Neural cell (in vitro differentiated cells): ENCODE measurements around the gene FHAD1.

ENCODE experiments used
- CTCF ChIP-seq: fragments of 450-650 bp; IDR thresholded peaks from 2 replicates; pipeline ENCODE4 v1.5.1; 2014; ENCODE audit warnings: antibody characterized with exemption, mild to moderate bottlenecking, moderate library complexity; ENCODE audit not compliant: poor library complexity, severe bottlenecking
- EP300 ChIP-seq: fragments of 450-650 bp; conservative IDR thresholded peaks from 2 replicates; pipeline ENCODE4 v1.6.1; 2014; ENCODE audit warnings: antibody characterized with exemption, mild to moderate bottlenecking, moderate library complexity; ENCODE audit not compliant: poor library complexity, severe bottlenecking
- EZH2 ChIP-seq: fragments of 200-600, 300-800 bp; shearing (Covaris generic), sonication (generic); IDR thresholded peaks from 2 replicates; pipeline ENCODE4 v1.6.1; 2014; ENCODE audit warnings: antibody characterized with exemption, low read length, borderline replicate concordance, mild to moderate bottlenecking; ENCODE audit not compliant: insufficient read depth, poor library complexity, severe bottlenecking
- MXI1 ChIP-seq: fragments of 450-650 bp; conservative IDR thresholded peaks from 2 replicates; pipeline ENCODE4 v1.6.1; 2014; ENCODE audit warnings: antibody characterized with exemption, mild to moderate bottlenecking; ENCODE audit not compliant: poor library complexity, severe bottlenecking
- POLR2AphosphoS5 ChIP-seq: IDR thresholded peaks from 2 replicates; pipeline ENCODE4 v1.6.1; 2012
- RAD21 ChIP-seq: fragments of 450-650 bp; conservative IDR thresholded peaks from 2 replicates; pipeline ENCODE4 v1.6.1; 2014; ENCODE audit warnings: antibody characterized with exemption, mild to moderate bottlenecking, moderate library complexity
- SMC3 ChIP-seq: fragments of 450-650 bp; conservative IDR thresholded peaks from 2 replicates; pipeline ENCODE4 v1.6.1; 2014; ENCODE audit warnings: antibody characterized with exemption, mild to moderate bottlenecking, moderate library complexity; ENCODE audit not compliant: poor library complexity
- TAF1 ChIP-seq: IDR thresholded peaks from 2 replicates; pipeline ENCODE4 v1.6.1; 2012; ENCODE audit warnings: low read depth
- TF ChIP-seq, protein P1 (sequence below): IDR thresholded peaks from 2 replicates; pipeline ENCODE4 v1.6.1; 2012; ENCODE audit warnings: borderline replicate concordance

- TF ChIP-seq EP300 (no peak), POLR2AphosphoS5 (no peak), CTCF (no peak), SMC3 (no peak), EZH2 (no peak), TAF1 (no peak), MXI1 (no peak), RAD21 (no peak)
- TF ChIP-seq, protein P1, sequence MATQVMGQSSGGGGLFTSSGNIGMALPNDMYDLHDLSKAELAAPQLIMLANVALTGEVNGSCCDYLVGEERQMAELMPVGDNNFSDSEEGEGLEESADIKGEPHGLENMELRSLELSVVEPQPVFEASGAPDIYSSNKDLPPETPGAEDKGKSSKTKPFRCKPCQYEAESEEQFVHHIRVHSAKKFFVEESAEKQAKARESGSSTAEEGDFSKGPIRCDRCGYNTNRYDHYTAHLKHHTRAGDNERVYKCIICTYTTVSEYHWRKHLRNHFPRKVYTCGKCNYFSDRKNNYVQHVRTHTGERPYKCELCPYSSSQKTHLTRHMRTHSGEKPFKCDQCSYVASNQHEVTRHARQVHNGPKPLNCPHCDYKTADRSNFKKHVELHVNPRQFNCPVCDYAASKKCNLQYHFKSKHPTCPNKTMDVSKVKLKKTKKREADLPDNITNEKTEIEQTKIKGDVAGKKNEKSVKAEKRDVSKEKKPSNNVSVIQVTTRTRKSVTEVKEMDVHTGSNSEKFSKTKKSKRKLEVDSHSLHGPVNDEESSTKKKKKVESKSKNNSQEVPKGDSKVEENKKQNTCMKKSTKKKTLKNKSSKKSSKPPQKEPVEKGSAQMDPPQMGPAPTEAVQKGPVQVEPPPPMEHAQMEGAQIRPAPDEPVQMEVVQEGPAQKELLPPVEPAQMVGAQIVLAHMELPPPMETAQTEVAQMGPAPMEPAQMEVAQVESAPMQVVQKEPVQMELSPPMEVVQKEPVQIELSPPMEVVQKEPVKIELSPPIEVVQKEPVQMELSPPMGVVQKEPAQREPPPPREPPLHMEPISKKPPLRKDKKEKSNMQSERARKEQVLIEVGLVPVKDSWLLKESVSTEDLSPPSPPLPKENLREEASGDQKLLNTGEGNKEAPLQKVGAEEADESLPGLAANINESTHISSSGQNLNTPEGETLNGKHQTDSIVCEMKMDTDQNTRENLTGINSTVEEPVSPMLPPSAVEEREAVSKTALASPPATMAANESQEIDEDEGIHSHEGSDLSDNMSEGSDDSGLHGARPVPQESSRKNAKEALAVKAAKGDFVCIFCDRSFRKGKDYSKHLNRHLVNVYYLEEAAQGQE: no peak
Measured at GRCh38 chr1:15347182-15347581, 100.2 kb downstream of the FHAD1 start.
